T follicular helper cell (primary cell): Measurements from ENCODE around the gene ZNF729.
"Not testable (repeated sequence)": the region's sequence is repeated elsewhere in the genome, so short reads cannot be mapped to it uniquely, and the experiment has no call there.

Source experiments
- DNase-seq: peaks from one replicate; pipeline ENCODE4 v3.0.0-alpha.2; 2020; ENCODE audit warnings: low read depth
- total RNA-seq, 2 experiments: gene quantifications; one replicate each; lab custom pipeline; 2026; lab: John Stamatoyannopoulos, UW

Gene ZNF729
- 0 reads per million in 2 experiments for total RNA-seq

DNA sequence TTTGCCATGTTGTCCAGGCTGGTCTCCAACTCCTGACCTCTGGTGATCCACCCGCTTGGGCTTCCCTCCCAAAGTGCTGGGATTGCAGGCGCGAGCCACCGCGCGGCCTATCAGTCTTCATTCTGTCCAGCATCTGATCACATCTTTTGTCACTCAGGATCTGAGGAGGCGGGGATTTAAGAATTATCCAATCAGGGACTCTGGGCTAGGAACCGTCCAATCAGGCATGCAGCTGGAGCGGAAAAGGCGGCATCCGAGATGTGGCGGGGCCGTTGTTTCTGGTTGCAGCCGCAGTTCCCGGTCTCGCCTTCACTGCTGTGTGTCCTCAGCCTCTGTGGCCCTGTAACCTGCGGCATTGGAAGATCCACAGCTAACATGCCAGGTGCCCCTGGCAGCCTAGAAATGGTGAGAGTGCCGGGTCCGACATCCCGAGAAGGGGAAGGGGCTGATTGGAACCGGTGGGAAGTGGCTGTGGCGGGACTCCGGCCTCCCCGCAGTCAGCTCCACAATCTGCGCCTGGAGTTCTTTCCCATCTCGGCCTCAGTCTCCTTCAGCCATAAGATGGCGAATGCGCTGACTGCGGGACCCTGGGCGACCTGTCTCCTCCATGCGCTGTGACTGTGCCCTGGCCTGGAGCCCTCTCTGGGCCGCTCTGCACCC, at the start of gene ZNF729:
Gene ZNF729, plus strand, starts transcription at position 291 of the 660 bp plus-strand sequence. Its CDS starts 85 bp downstream, at position 376.
- DNase-seq = no peak

- no peak for DNase-seq
Measured at GRCh38 chr19:22256856-22257255, 29.4 kb upstream of the ZNF729 start.

- DNase-seq = no peak
Measured at GRCh38 chr19:22257381-22257780, 28.9 kb upstream of the ZNF729 start.

DNA sequence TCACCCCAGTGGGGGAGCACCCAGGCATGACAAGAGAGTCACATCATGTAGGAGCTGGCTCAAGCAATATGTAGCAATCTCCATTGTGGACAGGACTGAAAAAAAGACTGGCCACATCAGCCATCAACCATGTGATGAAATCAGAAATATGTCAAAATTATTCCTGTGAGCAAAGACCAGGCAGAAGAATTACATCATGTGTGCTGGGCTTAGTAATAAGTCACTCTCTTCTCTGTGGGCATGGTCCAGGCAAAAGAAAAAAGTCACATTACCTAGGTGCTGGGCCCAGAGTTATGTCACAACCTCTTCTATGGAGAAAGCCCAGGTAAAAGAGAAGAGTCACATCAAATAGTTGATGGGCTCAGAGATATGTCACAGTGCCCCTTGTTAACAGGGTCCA, 28.3 kb upstream of the ZNF729 start:
- DNase-seq = no peak

GRCh38 chr19:22260499-22260898, 25.7 kb upstream of the ZNF729 start:
- DNase-seq = no peak

DNA sequence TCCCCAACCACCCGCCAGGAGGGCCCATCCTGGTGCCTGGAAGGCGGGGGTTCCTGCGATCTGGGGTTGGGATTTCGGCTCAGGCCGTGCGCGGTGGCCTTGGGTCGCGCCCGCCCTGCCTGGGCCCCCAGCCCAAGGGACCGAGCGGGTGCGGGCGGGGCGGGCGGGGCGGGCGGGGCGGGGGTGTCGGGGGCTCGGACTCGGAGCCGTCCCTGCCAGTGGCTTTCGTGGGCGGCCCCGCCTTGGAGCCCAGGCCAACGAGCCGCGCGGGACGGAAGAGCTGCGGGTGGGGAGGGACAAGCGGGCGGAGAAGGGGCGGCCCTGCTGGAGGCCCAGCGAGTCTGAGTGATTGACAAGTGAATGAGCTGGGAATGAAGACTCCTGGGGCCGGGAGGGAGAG, 24.6 kb upstream of the ZNF729 start:
- no peak for DNase-seq

- DNase-seq = no peak
Measured at GRCh38 chr19:22263121-22263520, 23.1 kb upstream of the ZNF729 start.

DNA sequence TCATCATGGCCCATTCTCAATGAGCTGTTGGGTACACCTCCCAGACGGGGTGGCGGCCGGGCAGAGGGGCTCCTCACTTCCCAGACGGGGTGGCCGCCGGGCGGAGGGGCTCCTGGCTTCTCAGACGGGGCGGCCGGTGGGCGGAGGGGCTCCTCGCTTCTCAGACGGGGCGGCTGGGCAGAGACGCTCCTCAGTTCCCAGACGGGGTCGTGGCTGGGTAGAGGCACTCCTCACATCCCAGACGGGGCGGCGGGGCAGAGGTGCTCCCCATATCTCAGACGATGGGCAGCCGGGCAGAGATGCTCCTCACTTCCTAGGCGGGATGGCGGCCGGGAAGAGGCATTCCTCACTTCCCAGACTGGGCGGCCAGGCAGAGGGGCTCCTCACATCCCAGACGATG, 35.3 kb downstream of the ZNF729 start:
- not testable (repeated sequence) for DNase-seq

GRCh38 chr19:22326219-22326618, 40.0 kb downstream of the ZNF729 start:
- no peak for DNase-seq

- DNase-seq = no peak
Measured at GRCh38 chr19:22327321-22327720, 41.1 kb downstream of the ZNF729 start.

DNA sequence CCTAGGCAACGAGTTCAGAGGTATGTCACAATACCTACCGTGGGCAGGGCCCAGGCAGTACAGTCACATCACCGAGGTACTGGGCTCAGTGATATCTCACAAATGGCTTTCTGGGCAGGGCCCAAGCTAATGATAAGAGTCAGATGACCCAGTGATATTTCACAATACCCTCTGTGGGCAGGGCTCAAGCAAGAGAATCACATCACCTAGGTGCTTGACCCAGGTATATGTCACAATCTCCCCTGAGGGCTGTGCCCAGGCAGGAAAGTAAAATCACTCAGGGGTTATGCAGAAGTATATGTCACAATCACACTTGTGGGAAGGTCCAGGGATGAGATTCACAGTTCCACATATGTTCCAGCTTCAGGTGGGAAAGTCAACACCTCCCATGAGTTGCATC, 45.3 kb downstream of the ZNF729 start:
- DNase-seq = no peak

DNA sequence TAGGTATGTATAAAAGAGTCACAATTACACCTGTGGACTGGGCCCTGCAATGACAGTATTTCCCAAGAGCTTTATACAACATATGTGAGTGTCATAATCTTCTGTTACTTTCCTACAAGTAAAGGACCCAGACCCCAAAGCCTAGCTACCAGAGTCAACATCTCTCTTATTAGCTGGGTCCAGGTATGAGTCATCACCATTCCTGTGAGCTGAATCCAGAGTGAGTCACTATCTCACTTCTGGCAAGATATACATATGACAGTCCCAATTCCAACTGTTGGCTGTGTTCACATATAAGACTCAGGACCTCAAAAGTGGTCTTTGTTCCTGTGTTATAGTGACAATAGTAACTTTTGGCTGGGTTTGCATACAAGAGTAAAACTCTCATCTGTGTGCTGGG, 46.7 kb downstream of the ZNF729 start:
- DNase-seq = no peak

DNA sequence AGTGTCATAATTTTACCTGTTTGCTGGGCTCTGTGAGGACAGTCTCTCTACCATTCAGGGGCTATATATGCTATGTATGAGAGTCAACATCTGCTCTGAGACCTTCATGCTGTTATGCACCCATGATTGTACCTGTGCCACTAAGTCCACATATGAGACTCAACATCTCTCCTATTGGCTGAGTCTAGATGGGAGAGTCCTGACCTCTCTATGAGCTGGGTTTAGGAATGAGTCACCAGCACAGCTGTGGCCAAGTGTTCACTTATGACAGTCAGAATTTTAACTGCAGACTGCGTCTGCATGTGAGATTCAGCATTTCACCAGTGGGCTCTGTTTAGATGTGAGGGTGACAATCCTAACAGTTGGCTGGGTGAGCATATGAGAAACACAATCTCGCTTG, 49.5 kb downstream of the ZNF729 start:
- no peak for DNase-seq

GRCh38 chr19:22354665-22355064, 68.4 kb downstream of the ZNF729 start:
- DNase-seq = no peak
